HepG2 (cell line): ENCODE results near the gene RAI2. TPM values are rescaled to one million over a fixed set of nuclear protein-coding genes. Genes with fewer than 3 reads are reported as not detected.

Source experiments
- ATAC-seq: fragments of 200-7000 bp; cut with Tn5 transposase; 3 replicates; pipeline ENCODE4 v1.9.1; 2020; ENCODE audit warnings: mild to moderate bottlenecking, moderate library complexity
- BruUV-seq: library from RNA; stranded (reverse); fragments of 400-500 nt; replicated peaks from 2 replicates; lab custom pipeline; 2021; lab: Mats Ljungman, UMichigan
- CTCF ChIA-PET: fragments of 300-600 bp; formaldehyde crosslinking; extraction: SDS; loops from one replicate; lab custom pipeline; 2021; ENCODE audit warnings: low total read pairs, inconsistent platforms, low intra/inter-chr PET ratio; lab: Yijun Ruan, JAX
- POLR2A ChIA-PET: fragments of 350-600 bp; sonication (Branson Sonifier 250); formaldehyde crosslinking; loops from one replicate; lab custom pipeline; 2020; ENCODE audit warnings: antibody characterized with exemption, inconsistent platforms; lab: Yijun Ruan, JAX
- DNase-seq: peaks from one replicate; pipeline ENCODE4 v3.0.0-alpha.2; 2015; ENCODE audit warnings: low spot score
- FAIRE-seq: peaks from 3 replicates; lab custom pipeline; 2011; peaks lifted over from hg19 to GRCh38; lab: Jason Lieb, UNC
- H2AFZ ChIP-seq: one replicate; pipeline ENCODE4 v1.6.1; 2011; ENCODE audit warnings: low read length, inconsistent platforms
- H3K27ac ChIP-seq: fragments of 300-600 bp; 3 replicates; pipeline ENCODE4 v1.8.0; 2011; ENCODE audit warnings: mixed run types, mild to moderate bottlenecking, mixed read lengths, low read length, inconsistent platforms; ENCODE audit not compliant: insufficient read depth; ENCODE audit errors: extremely low read length
- H3K27me3 ChIP-seq, 2 experiments: fragments of 200-600 bp in 1 of 2; 2 replicates in 1 of 2; 3 replicates in 1 of 2; pipeline versions ENCODE4 v1.6.0 to v1.8.0; 2011; ENCODE audit warnings: low read length in 2 of 2, mild to moderate bottlenecking in 2 of 2, moderate library complexity in 2 of 2, inconsistent platforms in 1 of 2; ENCODE audit not compliant: insufficient read depth in 2 of 2, control insufficient read depth in 1 of 2
- H3K36me3 ChIP-seq, 2 experiments: fragments of 200-600 bp in 1 of 2; replicated peaks in 1 of 2; 2 replicates in 1 of 2; 3 replicates in 1 of 2; pipeline versions ENCODE4 v1.5.1 to v1.8.0; 2011; ENCODE audit warnings: low read length in 2 of 2, inconsistent platforms in 1 of 2; ENCODE audit not compliant: insufficient read depth in 2 of 2, control insufficient read depth in 1 of 2
- H3K4me1 ChIP-seq: 2 replicates; pipeline ENCODE4 v1.5.1; 2012; ENCODE audit warnings: low read length, inconsistent platforms; ENCODE audit not compliant: insufficient read depth
- H3K4me2 ChIP-seq: 2 replicates; pipeline ENCODE4 v1.6.0; 2011; ENCODE audit warnings: low read depth, low read length, inconsistent platforms
- H3K4me3 ChIP-seq, 3 experiments: fragments of 200-600 bp in 1 of 3; sonication (generic), shearing (Covaris generic) in 1 of 3; replicated peaks in 1 of 3; 2 replicates each; pipeline ENCODE4 v1.5.1; 2011 to 2016; ENCODE audit warnings: low read length in 3 of 3, inconsistent platforms in 2 of 3, low read depth in 2 of 3, mild to moderate bottlenecking in 2 of 3, control low read depth in 1 of 3, mixed read lengths in 1 of 3; ENCODE audit not compliant: insufficient read depth in 1 of 3
- H3K79me2 ChIP-seq: one replicate; pipeline ENCODE4 v1.6.1; 2011; ENCODE audit warnings: low read length, inconsistent platforms; ENCODE audit not compliant: insufficient read depth
- H3K9ac ChIP-seq: 2 replicates; pipeline ENCODE4 v1.6.0; 2011; ENCODE audit warnings: mild to moderate bottlenecking, low read depth, low read length, inconsistent platforms; ENCODE audit not compliant: insufficient read depth
- H3K9me3 ChIP-seq: 2 replicates; pipeline ENCODE4 v1.5.1; 2012; ENCODE audit warnings: mild to moderate bottlenecking, low read length
- H4K20me1 ChIP-seq: 2 replicates; pipeline ENCODE4 v1.6.0; 2011; ENCODE audit warnings: inconsistent platforms, mild to moderate bottlenecking, low read length, moderate library complexity; ENCODE audit not compliant: insufficient read depth
- ADNP ChIP-seq: sonication (generic); formaldehyde crosslinking; IDR thresholded peaks from 2 replicates; pipeline ENCODE4 v1.4.0; 2020; ENCODE audit warnings: missing genetic modification reagents
- HNRNPH1 ChIP-seq: fragments of 200-400 bp; formaldehyde crosslinking; optimal IDR thresholded peaks from 2 replicates; pipeline ENCODE3; 2017; ENCODE audit warnings: mild to moderate bottlenecking, low read depth, low read length
- JDP2 ChIP-seq: sonication (generic); formaldehyde crosslinking; IDR thresholded peaks from 2 replicates; pipeline ENCODE4 v1.8.1; 2022; ENCODE audit warnings: missing genetic modification reagents, borderline replicate concordance
- JUN ChIP-seq: sonication (generic); formaldehyde crosslinking; IDR thresholded peaks from 2 replicates; pipeline ENCODE4 v1.4.0; 2020; ENCODE audit warnings: mild to moderate bottlenecking, missing genetic modification reagents
- KMT2A ChIP-seq: sonication (generic); formaldehyde crosslinking; IDR thresholded peaks from 2 replicates; pipeline ENCODE4 v1.4.0; 2020; ENCODE audit warnings: missing genetic modification reagents
- MTF1 ChIP-seq: sonication (generic); formaldehyde crosslinking; IDR thresholded peaks from 2 replicates; pipeline ENCODE4 v1.5.0; 2020; ENCODE audit warnings: missing genetic modification reagents
- MXD3 ChIP-seq: IDR thresholded peaks from 2 replicates; pipeline ENCODE4 v1.6.1; 2016; ENCODE audit warnings: mild to moderate bottlenecking, missing biosample characterization, missing genetic modification reagents
- NAIF1 ChIP-seq: sonication (generic); formaldehyde crosslinking; IDR thresholded peaks from 2 replicates; pipeline ENCODE4 v1.5.0; 2020; ENCODE audit warnings: mild to moderate bottlenecking, missing genetic modification reagents, borderline replicate concordance
- NR2F1 ChIP-seq, 2 experiments: fragments of 450-650 bp in 1 of 2; formaldehyde crosslinking in 1 of 2; IDR thresholded peaks; 2 replicates each; pipeline versions ENCODE4 v1.5.0 to v1.6.1; 2016 to 2020; ENCODE audit warnings: mild to moderate bottlenecking in 1 of 2, missing compliant biosample characterization in 1 of 2, missing genetic modification reagents in 1 of 2, moderate library complexity in 1 of 2
- SCMH1 ChIP-seq: sonication (generic); formaldehyde crosslinking; IDR thresholded peaks from 2 replicates; pipeline ENCODE4 v1.9.0; 2021; ENCODE audit warnings: missing genetic modification reagents, mild to moderate bottlenecking, borderline replicate concordance
- SMARCC2 ChIP-seq: fragments of 450-650 bp; IDR thresholded peaks from 2 replicates; pipeline ENCODE4 v1.6.1; 2017; ENCODE audit warnings: antibody characterized with exemption, mild to moderate bottlenecking
- SOX13 ChIP-seq, 3 experiments: fragments of 450-650 bp in 1 of 3; sonication (generic) in 1 of 3; formaldehyde crosslinking in 1 of 3; IDR thresholded peaks in 2 of 3; conservative IDR thresholded peaks in 1 of 3; 2 replicates each; pipeline versions ENCODE4 v1.5.0 to v1.6.1; 2016 to 2020; ENCODE audit warnings: antibody characterized with exemption in 1 of 3, mild to moderate bottlenecking in 1 of 3, missing compliant biosample characterization in 1 of 3, missing genetic modification reagents in 1 of 3, moderate library complexity in 1 of 3
- SP1 ChIP-seq, 2 experiments: fragments of 450-650 bp in 1 of 2; sonication (generic) in 1 of 2; formaldehyde crosslinking in 1 of 2; IDR thresholded peaks; 2 replicates each; pipeline versions ENCODE4 v1.4.0 to v1.6.1; 2016 to 2020; ENCODE audit warnings: missing genetic modification reagents in 1 of 2
- TBL1XR1 ChIP-seq: fragments of 150-350 bp; IDR thresholded peaks from 2 replicates; pipeline ENCODE4 v1.6.1; 2014; ENCODE audit warnings: borderline replicate concordance, low read length; ENCODE audit not compliant: partially characterized antibody
- ZNF557 ChIP-seq: sonication (generic); formaldehyde crosslinking; IDR thresholded peaks from 2 replicates; pipeline ENCODE4 v1.4.0; 2020; ENCODE audit warnings: missing genetic modification reagents
- ZNF569 ChIP-seq: sonication (generic); formaldehyde crosslinking; IDR thresholded peaks from 2 replicates; pipeline ENCODE4 v1.5.0; 2020; ENCODE audit warnings: mild to moderate bottlenecking, missing genetic modification reagents, moderate library complexity, borderline replicate concordance
- ZNF570 ChIP-seq: sonication (generic); formaldehyde crosslinking; IDR thresholded peaks from 2 replicates; pipeline ENCODE4 v1.4.0; 2020; ENCODE audit warnings: mild to moderate bottlenecking, missing genetic modification reagents, borderline replicate concordance
- ZNF713 ChIP-seq: sonication (generic); formaldehyde crosslinking; IDR thresholded peaks from 2 replicates; pipeline ENCODE4 v1.4.0; 2020; ENCODE audit warnings: mild to moderate bottlenecking, missing genetic modification reagents
- ZNF781 ChIP-seq: sonication (generic); formaldehyde crosslinking; IDR thresholded peaks from 2 replicates; pipeline ENCODE4 v1.5.1; 2020; ENCODE audit warnings: borderline replicate concordance, mild to moderate bottlenecking, missing genetic modification reagents; ENCODE audit errors: not compliant biosample characterization
- ZNF878 ChIP-seq: sonication (generic); formaldehyde crosslinking; IDR thresholded peaks from 2 replicates; pipeline ENCODE4 v1.8.1; 2023; ENCODE audit warnings: mild to moderate bottlenecking, missing genetic modification reagents, moderate library complexity
- ZSCAN12 ChIP-seq: sonication (generic); formaldehyde crosslinking; IDR thresholded peaks from 2 replicates; pipeline ENCODE4 v1.9.0; 2021; ENCODE audit warnings: mild to moderate bottlenecking, missing genetic modification reagents
- WGBS: methylation state at CpG from one replicate; pipeline ENCODE4 v1.1.6; 2017; ENCODE audit warnings: low lambda C conversion rate; 5-methylcytosine and 5-hydroxymethylcytosine counted together
- in situ Hi-C: cut with HindIII; loops from 2 replicates; pipeline ENCODE4 v1.10.0; 2017; ENCODE audit warnings: low pct_unique_long_range_greater_than_20kb; ENCODE audit not compliant: extremely low pct_ligation_motif_present
- intact Hi-C: fragments of 100-400 bp; cut with micrococcal nuclease; formaldehyde crosslinking; loops from one replicate; pipeline ENCODE4 v1.10.0; 2022; ENCODE audit not compliant: unreplicated experiment
- polyA plus RNA-seq, 8 experiments: library from polyadenylated mRNA; depleted of rRNA in 3 of 8; stranded (reverse) in 7 of 8; unstranded in 1 of 8; fragments of >200 nt; fragmentation: Illumina TruSeq in 4 of 8; extraction: Trizol in 4 of 8; gene quantifications; 2 replicates each; pipeline versions ENCODE4 v1.2.1 to v1.2.3, GENCODE V29; 2011 to 2016; ENCODE audit warnings: low read depth in 4 of 8, missing spikeins in 1 of 8, mixed read lengths in 1 of 8; ENCODE audit not compliant: insufficient read depth in 1 of 8
- total RNA-seq, 5 experiments: library from RNA; depleted of rRNA; stranded (reverse); fragments of >200 nt; fragmentation: Illumina TruSeq; extraction: Trizol; gene quantifications; 2 replicates each; pipeline ENCODE4 v1.2.3, GENCODE V29; 2016; ENCODE audit warnings: low read depth in 1 of 5

RAI2 gene
- total and polyA plus RNA-seq, 2 of the 13 experiments (the other 11 are each of a cell fraction or from before 2014, with no cell fraction given) = not detected

GRCh38 chrX:17798921-17799320 is 62.2 kb downstream of the RAI2 start:
- Histone ChIP-seq H2AFZ (no peak overlapping the region), H3K4me2 (no peak overlapping the region), H3K9ac (no peak overlapping the region), H3K4me1 (peaks cover 9% of the 10 kb centered on the region; the same call in 1 of the 2 replicates), H3K36me3 (no peaks in the 10 kb centered on the region), H3K9me3 (no peaks in the 10 kb centered on the region), H4K20me1 (no peaks in the 10 kb centered on the region), H3K79me2 (no peaks in the 10 kb centered on the region), H3K27ac (no peak overlapping the region), H3K27me3 (no peaks in the 10 kb centered on the region), H3K4me3 (no peak overlapping the region)
- in situ Hi-C loops = no loop called here
- CTCF ChIA-PET = no interaction called here
- FAIRE-seq (no peak), ATAC-seq (no peak), DNase-seq (no peak)
- no TSS peak for BruUV-seq
- WGBS = 94% methylated on average over 4 of the region's 4 CpGs
- POLR2A ChIA-PET = no interaction called here
- intact Hi-C loops = no loop called here
- no peak for TF ChIP-seq MXD3 (CRISPR knock-in tag)
- TF ChIP-seq KMT2A (CRISPR knock-in tag) = no peak
- TF ChIP-seq NR2F1 (CRISPR knock-in tag; IDR thresholded peaks at IDR 0.05) = no peak
- TF ChIP-seq NAIF1 (CRISPR knock-in tag) = no peak
- TF ChIP-seq SOX13 (IDR thresholded peaks at IDR 0.05) = no peak
- no peak for TF ChIP-seq SOX13 (CRISPR knock-in tag; conservative IDR thresholded peaks at IDR 0.05 in 1 of 2, IDR thresholded peaks at IDR 0.05 in 1 of 2)
- TF ChIP-seq SMARCC2 = no peak

- H3K9ac ChIP-seq = no peak overlapping the region
- H3K27ac ChIP-seq = no peak overlapping the region
- H3K4me2 ChIP-seq = no peak overlapping the region
- intact Hi-C loops = no loop called here
- H3K9me3 ChIP-seq = no peaks in the 10 kb centered on the region
- ChIA-PET CTCF (no interaction called here), POLR2A (no interaction called here)
- BruUV-seq = no TSS peak
- FAIRE-seq = no peak
- H3K27me3 ChIP-seq = no peaks in the 10 kb centered on the region
- WGBS = no CpG with 5 or more reads among the region's 1 CpG
- H3K36me3 ChIP-seq = no peaks in the 10 kb centered on the region
- no peak overlapping the region for H3K4me3 ChIP-seq
- peaks cover 9% of the 10 kb centered on the region; the same call in 1 of the 2 replicates for H3K4me1 ChIP-seq
- no peak for ATAC-seq
- no peak overlapping the region for H2AFZ ChIP-seq
- no peaks in the 10 kb centered on the region for H3K79me2 ChIP-seq
- H4K20me1 ChIP-seq = no peaks in the 10 kb centered on the region
- no peak for DNase-seq
- in situ Hi-C loops = no loop called here
- TF ChIP-seq MTF1 (CRISPR knock-in tag) (no peak), ZNF557 (CRISPR knock-in tag) (no peak), ZNF713 (CRISPR knock-in tag) (no peak), ZNF781 (CRISPR knock-in tag) (no peak), ZNF878 (no peak), ZSCAN12 (CRISPR knock-in tag) (no peak), ZNF569 (no peak), SP1 (IDR thresholded peaks at IDR 0.05) (no peak), SP1 (CRISPR knock-in tag; IDR thresholded peaks at IDR 0.05) (no peak), SCMH1 (CRISPR knock-in tag) (no peak), ZNF570 (CRISPR knock-in tag) (no peak), ADNP (no peak), HNRNPH1 (no peak), JUN (CRISPR knock-in tag) (no peak), TBL1XR1 (no peak), JDP2 (no peak)
Measured at GRCh38 chrX:17792826-17793225, 68.3 kb downstream of the RAI2 start.
